SHP77 treated with DMSO at 0.1 percent for 48 hours (cell line): ENCODE results near the gene GPR63.

Experiments used
- DNase-seq: peaks from one replicate; lab custom pipeline; 2025; lab: John Stamatoyannopoulos, UW

The GPR63 gene

GRCh38 chr6:96749891-96750290, 87.4 kb downstream of the GPR63 start:
- DNase-seq = no peak
